ENCODE data around the gene BRINP1.
"Not testable (repeated sequence)": the region's sequence is repeated elsewhere in the genome, so short reads cannot be mapped to it uniquely, and the experiment has no call there.

BRINP1 gene

GRCh38 chr9:119218293-119218692 lies 150.9 kb downstream of the BRINP1 start:
- Mint-ChIP-seq H3K27me3 (no peaks in the 10 kb centered on the region), H3K4me3 (no peak overlapping the region), H3K36me3 (no peaks in the 10 kb centered on the region), H3K4me1 (no peaks in the 10 kb centered on the region), H3K27ac (no peak overlapping the region), H3K9me3 (peaks cover 3% of the 10 kb centered on the region)
- ATAC-seq, result no peak

DNA sequence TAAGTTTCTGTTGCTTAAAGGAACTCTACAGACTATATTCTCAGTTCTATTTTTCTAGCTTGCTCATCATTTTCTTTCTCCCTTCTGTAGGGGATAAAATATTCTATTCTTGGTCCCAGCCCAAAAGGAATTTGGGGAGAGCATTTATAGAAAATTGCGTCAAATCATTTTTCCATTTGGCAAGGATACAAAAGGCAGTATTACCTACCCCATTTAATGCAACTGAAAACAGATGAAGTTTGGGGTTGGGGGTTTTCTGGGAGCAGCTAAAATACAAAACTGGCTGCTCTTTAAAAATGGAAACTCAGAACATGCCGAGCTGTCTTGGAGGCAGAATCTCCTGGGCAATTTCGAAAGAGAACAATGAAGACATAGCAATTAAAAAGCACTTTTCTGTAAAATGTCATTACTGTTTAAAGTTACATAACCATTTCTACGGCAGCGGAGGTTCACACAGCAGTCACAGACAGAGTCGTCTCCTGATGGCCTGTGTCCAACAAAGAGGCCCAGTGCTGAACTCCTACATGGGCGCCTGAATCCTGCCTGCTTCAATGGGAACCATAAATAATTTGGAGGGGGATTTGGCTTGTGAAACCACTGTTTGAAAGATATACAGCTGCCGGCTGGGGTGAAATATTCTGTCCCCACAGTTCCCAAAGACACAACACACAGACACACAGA lies 152.4 kb downstream of the BRINP1 start:
- H3K36me3 Mint-ChIP-seq, result no peaks in the 10 kb centered on the region
- H3K27ac Mint-ChIP-seq, result no peak overlapping the region
- no peak for ATAC-seq
- H3K4me3 Mint-ChIP-seq, result no peak overlapping the region
- H3K27me3 Mint-ChIP-seq, result no peaks in the 10 kb centered on the region
- H3K4me1 Mint-ChIP-seq, result no peaks in the 10 kb centered on the region
- peaks cover under 1% of the 10 kb centered on the region for H3K9me3 Mint-ChIP-seq

- no peak overlapping the region for H3K27ac Mint-ChIP-seq
- no peaks in the 10 kb centered on the region for H3K9me3 Mint-ChIP-seq
- no peak overlapping the region for H3K4me3 Mint-ChIP-seq
- no peaks in the 10 kb centered on the region for H3K36me3 Mint-ChIP-seq
- H3K27me3 Mint-ChIP-seq, result no peaks in the 10 kb centered on the region
- no peak for ATAC-seq
- H3K4me1 Mint-ChIP-seq, result no peaks in the 10 kb centered on the region
Measured at GRCh38 chr9:119215651-119216050, 153.6 kb downstream of the BRINP1 start.

GRCh38 chr9:119213471-119213870 lies 155.8 kb downstream of the BRINP1 start:
- Mint-ChIP-seq H3K36me3 (no peaks in the 10 kb centered on the region), H3K4me3 (no peak overlapping the region), H3K27me3 (no peaks in the 10 kb centered on the region), H3K4me1 (no peaks in the 10 kb centered on the region), H3K9me3 (no peaks in the 10 kb centered on the region), H3K27ac (no peak overlapping the region)
- ATAC-seq, result no peak

- H3K36me3 Mint-ChIP-seq, result no peaks in the 10 kb centered on the region
- no peak for ATAC-seq
- H3K27ac Mint-ChIP-seq, result no peak overlapping the region
- no peak overlapping the region for H3K4me3 Mint-ChIP-seq
- H3K9me3 Mint-ChIP-seq, result peaks cover 3% of the 10 kb centered on the region
- H3K27me3 Mint-ChIP-seq, result no peaks in the 10 kb centered on the region
- H3K4me1 Mint-ChIP-seq, result no peaks in the 10 kb centered on the region
Measured at GRCh38 chr9:119197893-119198607, 171.2 kb downstream of the BRINP1 start.

- no peak for ATAC-seq
- Mint-ChIP-seq H3K4me3 (no peak overlapping the region), H3K27ac (no peak overlapping the region)
Measured at GRCh38 chr9:119195521-119195920, 173.7 kb downstream of the BRINP1 start.

GRCh38 chr9:119185298-119185697 lies 183.9 kb downstream of the BRINP1 start:
- H3K9me3 Mint-ChIP-seq, result peaks cover 6% of the 10 kb centered on the region
- H3K4me1 Mint-ChIP-seq, result no peaks in the 10 kb centered on the region
- H3K27ac Mint-ChIP-seq, result no peak overlapping the region
- no peaks in the 10 kb centered on the region for H3K36me3 Mint-ChIP-seq
- no peaks in the 10 kb centered on the region for H3K27me3 Mint-ChIP-seq
- no peak overlapping the region for H3K4me3 Mint-ChIP-seq
- ATAC-seq, result no peak

More at GRCh38 chr9:119195521-119195920, 173.7 kb downstream of the BRINP1 start:
- H3K36me3 Mint-ChIP-seq, result no peaks in the 10 kb centered on the region
- H3K4me1 Mint-ChIP-seq, result no peaks in the 10 kb centered on the region
- H3K27me3 Mint-ChIP-seq, result no peaks in the 10 kb centered on the region
- peaks cover 3% of the 10 kb centered on the region for H3K9me3 Mint-ChIP-seq

GRCh38 chr9:119184265-119184936 lies 184.8 kb downstream of the BRINP1 start:
- Mint-ChIP-seq H3K27ac (no peak overlapping the region), H3K4me1 (no peaks in the 10 kb centered on the region), H3K36me3 (no peaks in the 10 kb centered on the region), H3K9me3 (peaks cover 6% of the 10 kb centered on the region), H3K27me3 (no peaks in the 10 kb centered on the region), H3K4me3 (no peak overlapping the region)
- no peak for ATAC-seq

DNA sequence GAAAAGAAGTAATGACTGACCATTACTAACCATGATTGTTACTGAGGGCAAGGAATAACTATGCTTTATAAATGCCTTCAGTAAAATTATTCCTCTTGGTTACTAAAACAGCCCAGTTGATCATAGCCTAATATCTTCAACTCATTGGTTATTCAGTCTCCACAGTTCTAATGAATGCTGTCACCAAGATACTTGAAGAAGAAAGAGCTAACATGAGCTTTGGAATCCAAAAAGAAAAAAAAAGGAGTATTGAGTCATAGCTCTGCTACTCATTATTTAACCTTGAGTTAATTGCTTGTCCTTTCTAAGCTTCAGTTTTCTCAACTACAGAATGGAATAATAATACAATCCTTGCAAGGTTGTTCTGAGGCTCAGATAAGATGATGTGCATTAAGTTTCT lies 187.7 kb downstream of the BRINP1 start:
- Mint-ChIP-seq H3K36me3 (no peaks in the 10 kb centered on the region), H3K4me1 (no peaks in the 10 kb centered on the region), H3K9me3 (peaks cover 3% of the 10 kb centered on the region), H3K27me3 (no peaks in the 10 kb centered on the region), H3K27ac (no peak overlapping the region), H3K4me3 (no peak overlapping the region)
- ATAC-seq, result no peak

DNA sequence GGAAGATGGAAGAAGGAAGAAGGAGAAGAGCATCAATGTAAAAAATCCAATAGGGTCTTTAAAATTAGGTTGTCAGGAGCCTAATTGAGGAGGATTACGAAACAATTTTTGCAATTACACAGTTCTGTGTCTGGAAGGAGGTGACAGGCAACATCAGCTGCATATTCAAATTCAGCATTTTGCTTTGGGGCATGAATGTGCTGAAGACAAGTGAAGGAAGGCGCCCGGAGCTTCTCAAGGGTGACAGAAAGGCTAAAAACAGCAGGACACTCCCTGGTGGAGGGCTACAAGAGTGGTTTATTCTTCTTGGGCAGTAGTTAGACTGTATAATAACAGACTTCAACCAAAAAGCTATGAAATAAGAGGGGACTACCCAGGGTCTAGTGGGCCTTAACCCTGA lies 188.3 kb downstream of the BRINP1 start:
- H3K9me3 Mint-ChIP-seq, result peaks cover 3% of the 10 kb centered on the region
- H3K4me1 Mint-ChIP-seq, result no peaks in the 10 kb centered on the region

DNA sequence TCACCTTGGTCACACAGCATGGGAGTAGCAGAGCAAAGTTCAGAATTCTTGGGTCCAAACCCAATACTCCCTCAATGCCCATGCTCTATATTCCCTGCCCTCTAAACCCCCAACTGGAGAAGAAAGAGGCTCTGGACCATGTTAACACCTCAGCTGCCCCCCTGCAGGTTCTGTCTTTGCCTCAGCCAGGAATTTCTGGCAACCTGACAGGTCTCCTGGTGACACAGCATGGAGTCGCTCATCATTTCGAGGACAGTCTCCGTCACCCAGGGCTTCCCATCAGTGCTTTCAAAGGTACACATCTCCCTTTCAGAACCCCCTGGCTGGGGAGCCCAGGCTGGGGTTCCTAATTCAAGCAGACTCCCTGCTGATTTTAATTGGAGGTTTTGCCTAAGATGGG lies 189.5 kb downstream of the BRINP1 start:
- ATAC-seq, result no peak
- Mint-ChIP-seq H3K4me1 (no peaks in the 10 kb centered on the region), H3K36me3 (no peaks in the 10 kb centered on the region), H3K27me3 (no peaks in the 10 kb centered on the region), H3K4me3 (no peak overlapping the region), H3K9me3 (peaks cover 3% of the 10 kb centered on the region), H3K27ac (no peak overlapping the region)

More for the DNA sequence above, 188.3 kb downstream of the BRINP1 start:
- ATAC-seq, result no peak
- no peak overlapping the region for H3K4me3 Mint-ChIP-seq
- H3K27me3 Mint-ChIP-seq, result no peaks in the 10 kb centered on the region
- no peaks in the 10 kb centered on the region for H3K36me3 Mint-ChIP-seq
- H3K27ac Mint-ChIP-seq, result no peak overlapping the region

DNA sequence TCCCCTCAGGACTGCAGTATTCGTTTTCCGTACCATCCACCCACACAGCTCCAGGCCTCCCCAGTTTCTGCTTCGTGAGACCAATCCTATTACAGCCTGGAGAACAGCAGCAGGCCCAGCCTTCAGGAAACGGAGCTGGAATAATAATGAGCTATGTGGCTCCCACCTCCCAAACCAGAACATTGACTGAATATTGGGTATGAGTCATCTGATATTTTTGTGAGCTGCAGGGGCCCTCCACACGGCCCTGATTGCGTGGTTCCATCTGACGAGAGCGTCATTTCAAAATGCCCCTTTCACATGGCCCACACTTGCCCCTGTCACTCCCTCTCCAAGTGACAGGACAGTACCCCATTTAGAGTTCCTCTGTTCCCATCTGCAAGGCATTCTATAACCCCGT lies 192.0 kb downstream of the BRINP1 start:
- H3K27me3 Mint-ChIP-seq, result no peaks in the 10 kb centered on the region
- no peak for ATAC-seq
- no peak overlapping the region for H3K4me3 Mint-ChIP-seq
- H3K9me3 Mint-ChIP-seq, result peaks cover 3% of the 10 kb centered on the region
- no peak overlapping the region for H3K27ac Mint-ChIP-seq
- no peaks in the 10 kb centered on the region for H3K36me3 Mint-ChIP-seq
- no peaks in the 10 kb centered on the region for H3K4me1 Mint-ChIP-seq

DNA sequence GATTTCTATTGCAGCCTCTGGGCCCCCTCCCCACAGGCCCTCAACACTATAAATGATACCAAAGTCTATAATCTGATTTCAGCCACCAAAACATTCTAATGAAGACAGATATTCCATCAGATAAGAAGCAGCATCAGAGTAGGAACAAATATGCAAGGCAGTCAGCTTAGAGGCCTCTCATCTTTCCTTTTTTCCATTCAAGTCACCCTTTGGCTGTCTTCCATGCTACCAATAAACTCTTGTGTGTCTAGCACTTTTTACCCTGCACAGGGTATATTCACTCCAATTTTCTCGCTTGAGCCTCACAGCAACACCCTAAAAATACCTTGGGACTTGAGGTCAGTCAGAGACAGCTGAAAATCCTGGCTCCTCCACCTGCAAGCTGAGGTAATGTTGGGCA lies 193.7 kb downstream of the BRINP1 start:
- ATAC-seq, result no peak
- Mint-ChIP-seq H3K27me3 (no peaks in the 10 kb centered on the region), H3K36me3 (no peaks in the 10 kb centered on the region), H3K9me3 (peaks cover 3% of the 10 kb centered on the region), H3K27ac (no peak overlapping the region), H3K4me1 (no peaks in the 10 kb centered on the region), H3K4me3 (no peak overlapping the region)

- H3K27ac Mint-ChIP-seq, ATAC-seq: not testable (repeated sequence)
Measured at GRCh38 chr9:119169222-119169621, 200.0 kb downstream of the BRINP1 start.

DNA sequence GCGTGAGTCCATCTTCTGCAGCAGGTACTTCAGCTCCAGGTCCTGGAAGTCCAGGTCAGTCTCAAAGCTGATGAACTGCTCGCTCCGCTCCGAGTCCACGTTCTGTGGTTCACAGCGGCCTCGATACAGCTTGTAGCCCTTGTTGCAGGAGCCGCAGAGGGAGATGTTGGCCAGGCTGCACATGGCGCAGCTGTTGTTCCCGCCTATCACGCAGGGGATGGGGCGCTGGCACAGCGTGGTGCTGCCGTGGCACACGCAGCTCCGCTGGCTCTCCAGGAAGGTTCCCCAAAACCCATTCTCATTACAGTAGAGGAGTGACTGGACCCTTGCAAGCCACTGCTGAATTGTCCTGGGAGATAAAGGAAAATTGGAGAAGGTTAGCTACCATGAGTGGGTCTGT lies 201.4 kb downstream of the BRINP1 start:
- no peak overlapping the region for H3K4me3 Mint-ChIP-seq
- H3K36me3 Mint-ChIP-seq, result no peaks in the 10 kb centered on the region
- no peak for ATAC-seq
- H3K9me3 Mint-ChIP-seq, result peaks cover 9% of the 10 kb centered on the region
- no peak overlapping the region for H3K27ac Mint-ChIP-seq
- no peaks in the 10 kb centered on the region for H3K4me1 Mint-ChIP-seq
- no peaks in the 10 kb centered on the region for H3K27me3 Mint-ChIP-seq

More at GRCh38 chr9:119169222-119169621, 200.0 kb downstream of the BRINP1 start:
- not testable (repeated sequence) for H3K36me3 Mint-ChIP-seq, H3K27me3 Mint-ChIP-seq, H3K4me3 Mint-ChIP-seq, H3K9me3 Mint-ChIP-seq, H3K4me1 Mint-ChIP-seq

DNA sequence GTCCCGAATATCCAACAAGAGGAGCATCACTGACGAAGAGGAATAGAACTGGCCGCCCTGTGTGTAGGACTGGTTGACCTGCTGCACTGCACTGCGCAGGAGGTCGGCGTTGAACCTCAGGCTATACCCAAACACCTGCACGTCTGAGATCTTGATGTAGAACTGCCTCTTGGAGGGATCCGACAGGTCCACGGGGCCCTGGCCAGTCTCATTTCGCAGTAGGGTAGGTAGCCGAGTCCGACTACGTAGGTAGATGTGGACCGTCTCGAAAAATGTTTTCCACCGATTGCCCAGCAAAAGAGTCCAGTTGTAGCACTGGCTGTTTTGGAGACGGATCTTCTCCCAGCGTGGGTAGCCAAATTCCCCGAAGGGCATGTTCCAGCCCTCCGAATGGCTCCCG lies 202.0 kb downstream of the BRINP1 start:
- Mint-ChIP-seq H3K4me3 (no peak overlapping the region), H3K36me3 (no peaks in the 10 kb centered on the region), H3K4me1 (no peaks in the 10 kb centered on the region), H3K9me3 (peaks cover 9% of the 10 kb centered on the region), H3K27ac (no peak overlapping the region), H3K27me3 (no peaks in the 10 kb centered on the region)
- no peak for ATAC-seq
